Colon (tissue), 2 donors: Measurements from ENCODE around the gene AGTPBP1.
"Not testable (repeated sequence)": the region's sequence is repeated elsewhere in the genome, so short reads cannot be mapped to it uniquely, and the experiment has no call there.

Experiments used
- FAIRE-seq: peaks from 2 replicates; lab custom pipeline; 2012; peaks lifted over from hg19 to GRCh38; lab: Jason Lieb, UNC
- donor health status: control.
- donor health status: control.

Gene AGTPBP1

DNA sequence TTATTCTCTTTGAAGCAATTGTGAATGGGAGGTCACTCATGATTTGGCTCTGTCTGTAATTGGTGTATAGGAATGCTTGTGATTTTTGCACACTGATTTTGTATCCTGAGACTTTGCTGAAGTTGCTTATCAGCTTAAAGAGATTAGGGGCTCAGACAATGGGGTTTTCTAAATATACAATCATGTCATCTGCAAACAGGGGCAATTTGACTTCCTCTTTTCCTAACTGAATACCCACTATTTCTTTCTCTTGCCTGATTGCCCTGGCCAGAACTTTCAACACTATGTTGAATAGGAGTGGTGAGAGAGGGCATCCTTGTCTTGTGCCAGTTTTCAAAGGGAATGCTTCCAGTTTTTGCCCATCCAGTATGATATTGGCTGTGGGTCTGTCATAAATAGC lies 22.3 kb downstream of the AGTPBP1 start:
- not testable (repeated sequence) for FAIRE-seq

DNA sequence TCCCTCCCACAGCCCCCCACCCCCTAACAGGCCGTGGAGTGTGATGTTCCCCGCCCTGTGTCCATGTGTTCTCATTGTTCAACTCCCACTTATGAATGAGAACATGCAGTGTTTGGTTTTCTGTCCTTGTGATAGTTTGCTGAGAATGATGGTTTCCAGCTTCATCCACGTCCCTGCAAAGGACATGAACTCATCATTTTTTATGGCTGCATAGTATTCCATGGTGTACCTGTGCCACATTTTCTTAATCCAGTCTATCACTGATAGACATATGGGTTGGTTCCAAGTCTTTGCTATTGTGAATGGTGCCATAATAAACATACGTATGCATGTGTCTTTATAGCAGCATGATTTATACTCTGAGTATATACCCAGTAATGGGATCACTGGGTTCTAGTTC lies 23.9 kb downstream of the AGTPBP1 start:
- not testable (repeated sequence) for FAIRE-seq

DNA sequence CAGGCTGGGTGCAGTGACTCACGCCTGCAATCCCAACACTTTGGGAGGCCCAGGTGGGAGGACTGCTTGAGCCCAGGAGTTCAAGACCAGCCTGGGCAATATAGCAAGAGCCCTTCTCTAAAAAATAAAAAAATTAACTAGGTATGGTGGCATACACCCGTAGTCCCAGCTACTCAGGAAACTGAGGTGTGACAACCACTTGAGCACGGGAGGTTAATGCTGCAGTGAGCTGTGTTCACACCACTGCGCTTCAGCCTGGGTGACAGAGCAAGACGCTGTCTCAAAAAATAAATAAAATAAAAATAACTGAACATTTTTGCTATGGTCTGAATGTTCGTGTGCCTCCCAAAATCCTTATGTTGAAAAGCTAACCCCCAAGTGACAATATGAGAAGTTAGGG lies 24.5 kb downstream of the AGTPBP1 start:
- no peak for FAIRE-seq

DNA sequence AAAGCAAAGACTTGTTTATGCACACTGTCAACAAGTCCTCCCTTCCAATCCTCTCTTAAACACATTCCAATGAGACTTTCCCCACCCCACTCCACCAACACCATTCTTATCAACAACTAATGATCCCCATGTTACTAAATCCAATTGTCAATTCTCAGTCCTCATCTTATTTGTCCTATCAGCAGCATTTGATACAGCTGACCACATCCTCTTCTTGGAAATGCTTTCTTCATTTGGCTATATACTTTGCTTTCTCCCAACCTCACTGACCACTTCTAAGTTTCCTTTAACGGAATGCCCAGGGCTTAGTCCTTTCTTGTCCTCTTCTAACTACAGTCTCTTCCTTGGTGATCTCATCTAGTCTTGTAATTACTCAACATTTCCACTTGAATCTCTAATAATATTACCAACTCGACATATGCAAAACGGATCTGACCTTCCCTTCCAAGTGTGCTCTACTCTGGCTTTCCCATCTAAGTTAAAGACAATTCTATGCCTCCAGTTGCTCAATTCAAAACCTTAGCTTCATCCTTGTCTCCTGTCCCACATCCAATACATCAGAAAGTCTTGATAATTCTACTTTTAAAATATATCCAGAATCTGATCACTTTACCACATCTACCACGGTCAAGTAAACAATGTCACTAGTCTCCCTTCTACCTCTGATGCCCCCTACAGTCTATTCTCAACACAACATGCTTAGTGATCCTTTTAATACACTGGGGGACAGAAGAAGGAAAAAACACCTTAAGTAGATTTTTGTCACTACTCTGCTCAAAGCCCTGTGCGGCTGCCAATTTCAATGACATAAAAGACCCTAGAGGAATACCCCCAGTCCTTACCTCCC lies 25.5 kb downstream of the AGTPBP1 start:
- FAIRE-seq: no peak

DNA sequence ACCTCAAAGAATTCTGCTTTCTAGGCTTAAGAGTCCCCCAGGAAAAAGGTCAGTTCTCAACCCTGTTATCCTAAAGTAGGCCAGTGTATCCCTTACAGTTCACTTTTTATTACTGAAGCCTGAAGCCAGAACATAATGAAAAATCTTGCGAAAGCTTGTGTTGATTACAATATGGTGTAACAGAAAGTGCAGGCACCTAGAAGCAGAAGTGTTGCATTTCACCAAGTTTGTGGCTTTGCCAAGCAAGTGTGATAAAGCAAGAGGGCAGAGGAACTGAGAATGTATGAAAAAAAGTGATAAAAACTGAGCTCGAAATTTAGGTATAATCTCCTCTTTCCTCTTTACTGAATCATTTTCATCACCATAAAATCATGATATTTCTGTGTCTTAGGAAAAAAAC lies 26.2 kb downstream of the AGTPBP1 start:
- no peak for FAIRE-seq

DNA sequence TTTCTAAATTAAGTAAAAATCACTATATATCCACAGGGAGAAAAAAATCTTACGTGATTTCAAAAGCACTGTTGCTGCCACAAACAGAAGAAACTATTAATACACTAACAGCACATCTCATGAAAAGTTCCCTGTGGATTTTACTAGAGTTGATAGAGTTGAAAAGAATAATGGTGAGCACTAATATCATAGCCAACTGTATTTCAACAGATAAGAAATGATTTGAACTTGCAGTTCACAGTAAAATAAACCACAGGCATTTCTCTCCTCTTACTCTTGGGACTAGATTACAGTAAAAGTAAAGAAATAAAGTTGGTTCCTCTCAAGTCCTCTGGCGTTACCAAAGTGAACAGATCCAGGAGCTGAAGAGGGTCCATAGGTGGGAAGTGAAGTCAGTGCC lies 27.9 kb downstream of the AGTPBP1 start:
- no peak for FAIRE-seq

DNA sequence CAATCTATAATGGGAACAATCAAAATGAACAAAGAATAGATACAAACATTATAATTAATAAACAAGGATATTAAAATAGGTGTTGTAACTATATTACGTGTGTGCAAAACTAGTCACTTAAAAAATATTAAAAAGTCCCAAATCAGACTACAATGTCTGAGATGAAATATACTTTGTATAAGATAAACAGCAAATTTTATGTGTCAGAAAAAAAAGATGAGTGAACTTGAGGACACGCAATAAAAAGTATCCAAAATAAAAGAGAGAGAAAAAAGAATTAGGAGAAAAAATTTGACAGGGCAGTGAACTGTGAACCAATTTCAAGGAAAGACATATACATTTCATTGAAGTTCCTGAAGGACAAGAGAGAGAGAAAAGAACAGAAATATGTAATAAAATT lies 37.0 kb downstream of the AGTPBP1 start:
- FAIRE-seq: no peak

DNA sequence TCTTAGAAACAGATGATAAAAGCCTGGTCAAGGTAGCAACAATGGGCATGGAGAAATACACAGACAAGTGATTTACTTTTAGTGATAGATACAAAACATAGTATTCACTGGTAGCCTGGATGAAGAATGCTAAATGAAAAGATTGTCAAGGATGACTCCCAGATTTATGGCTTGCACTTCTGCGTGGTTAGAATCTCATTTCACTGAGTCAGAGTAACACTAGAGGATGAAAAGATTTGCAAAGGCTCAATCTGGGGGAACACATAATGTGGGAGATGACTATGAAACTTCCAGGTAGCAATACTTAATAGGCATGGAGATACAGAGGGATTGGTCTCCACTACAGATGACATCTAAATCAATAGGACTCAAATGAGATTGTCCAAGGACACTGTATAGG lies 38.4 kb downstream of the AGTPBP1 start:
- FAIRE-seq: no peak

DNA sequence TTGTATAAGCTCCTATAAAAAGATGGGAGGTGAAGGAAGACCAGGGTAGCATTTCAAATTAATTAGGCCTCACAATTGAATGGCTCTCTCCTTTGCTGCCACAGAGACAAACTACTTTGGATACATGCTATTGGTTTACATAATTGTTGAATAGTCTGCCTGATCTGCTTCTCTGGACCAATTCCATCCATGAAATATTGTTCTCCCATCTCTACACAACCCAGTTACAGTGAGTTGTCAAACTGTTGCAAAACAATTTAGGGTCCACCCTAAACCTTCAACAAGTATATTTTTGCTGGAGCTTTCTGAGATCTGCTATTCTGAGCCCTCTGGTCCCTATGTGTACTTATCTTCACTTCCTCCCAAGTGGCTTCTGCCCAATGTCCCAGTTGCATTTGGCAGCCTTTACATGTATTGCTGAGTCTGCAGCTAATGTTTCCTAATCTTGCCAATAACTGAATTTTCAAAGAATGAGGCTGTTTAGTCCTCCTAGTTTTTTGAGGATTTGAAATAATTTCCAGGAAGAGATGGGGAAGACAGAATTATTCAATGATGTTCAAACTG lies 38.9 kb downstream of the AGTPBP1 start:
- FAIRE-seq: no peak

DNA sequence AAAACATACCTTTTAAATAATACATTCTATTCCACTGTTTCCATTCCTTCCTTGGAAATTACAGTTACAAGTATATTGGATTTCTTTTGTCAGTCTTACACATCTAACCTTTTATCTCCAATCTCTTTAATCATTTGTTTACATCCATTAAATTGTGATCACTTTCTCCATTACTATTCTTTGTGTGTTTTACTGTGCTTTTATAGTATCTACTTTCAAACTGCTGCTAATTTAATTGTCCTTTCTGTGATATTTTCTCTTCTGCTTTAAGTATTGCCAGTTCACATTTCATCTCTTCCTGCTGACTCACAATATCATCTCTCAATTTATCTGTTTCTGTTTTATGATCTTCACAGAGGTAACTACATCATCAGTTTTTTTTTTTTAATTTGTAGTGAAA lies 39.6 kb downstream of the AGTPBP1 start:
- no peak for FAIRE-seq

DNA sequence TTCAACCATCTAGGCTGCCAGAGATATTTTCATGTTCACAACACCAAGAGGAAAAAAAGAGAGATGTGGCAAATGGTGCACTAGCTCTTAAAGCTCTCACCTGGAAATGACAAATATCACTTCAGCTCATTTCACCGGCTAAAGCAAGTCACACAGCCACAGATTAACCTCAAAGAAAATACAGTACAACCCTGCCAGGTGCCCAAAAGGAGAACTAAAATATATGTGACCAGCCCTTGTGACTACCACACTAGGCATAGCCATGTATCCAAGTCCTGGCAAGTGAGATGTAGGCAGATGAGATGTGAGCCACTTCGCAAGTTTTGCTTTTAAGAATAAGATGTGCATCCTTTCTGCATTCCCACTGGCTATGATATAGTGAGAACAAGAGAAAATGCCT lies 41.4 kb downstream of the AGTPBP1 start:
- FAIRE-seq: no peak

DNA sequence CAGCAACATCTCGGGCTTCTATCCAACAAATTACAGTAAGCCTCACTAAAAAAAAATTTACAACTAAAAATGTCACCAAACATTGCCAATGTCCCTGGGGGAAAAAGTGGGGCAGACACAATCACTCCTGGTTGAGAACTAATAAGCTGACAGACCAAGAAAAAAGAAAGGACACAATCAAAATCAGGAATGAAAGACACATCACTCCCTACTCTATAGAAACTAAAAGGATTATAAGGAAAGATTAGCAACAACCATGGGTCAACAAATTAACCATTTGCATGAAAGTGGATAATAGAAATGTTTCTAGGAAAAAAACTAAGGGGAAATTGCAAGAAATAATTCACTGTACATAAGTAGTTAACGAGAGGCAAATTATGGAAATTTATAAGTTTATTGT lies 53.4 kb downstream of the AGTPBP1 start:
- FAIRE-seq: no peak

DNA sequence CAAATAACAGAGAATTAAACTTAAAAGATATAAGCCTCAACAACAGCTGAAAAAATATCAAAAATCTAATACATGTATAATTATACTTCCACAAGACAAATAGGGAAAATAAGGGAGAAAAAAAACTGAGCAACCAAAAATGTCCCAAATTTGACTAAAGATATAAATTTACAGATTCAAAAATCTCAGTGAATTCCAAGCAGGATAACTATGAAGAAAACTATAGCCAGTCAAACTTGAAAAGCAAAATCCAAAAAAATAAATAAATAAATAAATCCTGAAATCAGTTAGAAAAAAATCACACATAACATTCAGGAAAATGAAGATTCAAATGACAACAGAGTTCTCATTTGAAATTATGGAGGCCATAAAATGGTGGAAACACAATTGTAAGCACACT lies 56.7 kb downstream of the AGTPBP1 start:
- no peak for FAIRE-seq

DNA sequence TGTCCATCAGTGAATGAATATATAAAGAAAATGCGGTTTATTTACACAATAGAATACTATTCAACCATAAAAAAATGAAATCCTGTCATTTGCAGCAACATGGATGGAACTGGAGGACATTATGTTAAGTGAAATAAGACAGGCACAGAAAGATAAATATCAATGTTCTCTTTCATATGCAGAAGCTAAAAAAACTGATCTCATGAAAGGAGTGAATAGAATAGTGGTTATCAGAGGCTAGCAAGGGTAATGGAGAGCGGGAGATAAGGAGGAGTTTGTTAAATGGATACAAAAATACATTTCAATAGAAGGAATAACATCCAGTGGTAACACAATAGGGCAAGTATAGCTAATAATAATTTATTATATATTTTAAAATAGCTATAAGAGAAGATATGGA lies 65.0 kb downstream of the AGTPBP1 start:
- peak; percentile 14 for FAIRE-seq

DNA sequence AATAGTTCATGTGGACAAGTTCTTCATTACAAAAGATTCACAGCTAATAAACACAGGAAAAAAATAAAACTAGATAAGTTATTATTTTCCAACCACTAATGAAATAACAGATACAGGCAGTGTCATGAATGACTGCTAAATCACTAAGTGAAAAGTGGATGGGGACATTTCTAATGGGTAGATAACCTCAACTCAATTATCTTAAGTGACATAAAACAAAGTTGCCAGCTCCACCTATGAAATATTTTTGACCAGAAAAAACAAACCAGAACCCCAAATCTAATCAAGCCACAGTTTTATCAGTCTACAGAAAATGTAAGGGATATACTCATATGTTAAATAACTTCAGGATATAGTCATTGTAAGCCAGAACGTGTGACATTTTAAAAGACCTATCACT lies 74.4 kb downstream of the AGTPBP1 start:
- FAIRE-seq: no peak

DNA sequence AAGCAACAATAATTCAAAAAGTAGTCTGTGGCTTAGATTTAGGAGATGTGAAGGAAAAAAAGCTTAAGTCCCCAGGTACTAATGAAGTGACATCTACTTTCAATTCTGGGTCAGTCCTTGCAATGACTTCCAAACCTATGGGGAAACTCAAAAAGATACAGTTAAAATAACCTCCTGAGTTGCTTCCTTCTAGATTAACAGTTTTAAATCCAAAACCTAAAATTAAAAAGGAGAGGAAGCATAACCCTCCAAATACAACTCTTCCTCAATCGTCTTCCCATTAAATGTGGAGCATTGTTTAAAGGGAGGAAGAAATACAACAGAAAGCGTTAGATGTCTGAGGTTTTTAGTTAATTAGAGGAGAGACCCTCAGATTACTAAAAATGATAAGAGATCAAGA lies 75.7 kb downstream of the AGTPBP1 start:
- FAIRE-seq: no peak

DNA sequence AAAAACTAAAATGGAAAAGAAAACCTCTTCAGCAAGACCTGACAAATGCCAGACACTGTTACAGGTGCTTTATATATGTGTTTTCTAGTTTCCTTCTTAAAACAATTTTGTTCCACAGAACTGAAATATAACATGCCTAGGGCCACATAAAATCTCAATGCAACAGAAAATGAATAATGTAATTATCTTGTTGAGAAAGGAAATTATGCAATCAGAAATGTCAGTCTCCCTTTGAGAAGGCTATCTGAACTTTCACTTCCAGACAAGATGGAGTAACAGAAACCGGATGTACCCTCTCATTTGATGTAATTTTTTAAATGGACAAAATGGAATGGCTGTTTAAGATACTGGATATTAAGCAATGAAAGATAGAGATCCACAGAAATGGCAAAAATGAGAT lies 79.2 kb downstream of the AGTPBP1 start:
- FAIRE-seq: no peak

DNA sequence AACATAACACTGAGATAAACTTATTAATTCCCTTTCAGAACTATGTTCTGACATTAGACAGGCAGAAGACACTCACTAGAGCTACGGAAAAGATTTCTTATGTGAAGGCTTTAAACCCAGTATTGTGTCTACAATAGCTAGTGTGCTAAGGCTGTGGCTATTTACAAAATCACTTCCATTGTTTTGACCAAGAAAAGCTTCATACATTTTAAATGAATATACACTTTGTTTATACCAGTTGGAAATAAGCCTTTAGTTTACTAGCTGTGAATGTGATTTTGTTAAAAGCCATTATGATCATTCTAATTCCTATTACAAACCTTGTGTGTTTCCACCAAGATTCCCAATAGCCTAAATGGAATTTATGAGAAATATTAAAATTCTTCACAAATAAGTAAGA lies 83.0 kb downstream of the AGTPBP1 start:
- no peak for FAIRE-seq

DNA sequence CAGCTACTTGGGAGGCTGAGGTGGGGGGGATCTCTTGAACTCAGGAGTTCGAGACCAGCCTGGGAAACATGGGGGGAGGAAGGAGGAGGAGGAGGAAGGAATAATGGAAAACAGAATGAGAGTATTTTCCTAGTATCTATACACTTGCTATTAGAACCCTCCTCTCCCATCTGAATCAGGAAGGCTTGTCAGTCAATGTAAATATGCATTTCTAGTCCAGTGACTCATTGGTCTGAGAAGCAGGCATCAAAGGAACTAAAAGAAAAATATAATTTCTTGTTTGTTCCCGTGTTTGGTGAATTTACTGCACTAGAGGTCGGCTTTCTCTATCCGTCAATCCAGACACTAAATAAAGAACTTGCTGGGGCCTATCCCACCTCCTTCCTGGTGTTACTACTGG lies 88.6 kb downstream of the AGTPBP1 start:
- FAIRE-seq: no peak

DNA sequence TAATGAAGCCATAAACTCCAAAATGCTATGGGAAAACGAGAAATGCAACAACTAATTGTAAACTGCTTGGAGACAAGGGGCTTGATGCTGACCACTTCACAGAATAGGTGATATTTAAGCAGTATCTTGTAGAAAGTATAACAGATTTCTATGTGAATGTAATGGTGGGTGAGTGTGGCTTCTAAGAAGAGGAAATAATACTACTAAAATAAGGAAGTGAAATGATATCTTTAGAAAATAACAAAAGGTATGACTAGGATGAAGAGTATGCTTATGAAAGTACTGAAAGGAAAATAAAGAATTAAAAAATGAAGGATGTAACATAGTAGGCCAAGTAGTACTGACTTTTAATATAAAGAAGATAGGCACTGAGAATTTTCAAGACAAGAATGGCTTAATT lies 94.2 kb downstream of the AGTPBP1 start:
- no peak for FAIRE-seq

DNA sequence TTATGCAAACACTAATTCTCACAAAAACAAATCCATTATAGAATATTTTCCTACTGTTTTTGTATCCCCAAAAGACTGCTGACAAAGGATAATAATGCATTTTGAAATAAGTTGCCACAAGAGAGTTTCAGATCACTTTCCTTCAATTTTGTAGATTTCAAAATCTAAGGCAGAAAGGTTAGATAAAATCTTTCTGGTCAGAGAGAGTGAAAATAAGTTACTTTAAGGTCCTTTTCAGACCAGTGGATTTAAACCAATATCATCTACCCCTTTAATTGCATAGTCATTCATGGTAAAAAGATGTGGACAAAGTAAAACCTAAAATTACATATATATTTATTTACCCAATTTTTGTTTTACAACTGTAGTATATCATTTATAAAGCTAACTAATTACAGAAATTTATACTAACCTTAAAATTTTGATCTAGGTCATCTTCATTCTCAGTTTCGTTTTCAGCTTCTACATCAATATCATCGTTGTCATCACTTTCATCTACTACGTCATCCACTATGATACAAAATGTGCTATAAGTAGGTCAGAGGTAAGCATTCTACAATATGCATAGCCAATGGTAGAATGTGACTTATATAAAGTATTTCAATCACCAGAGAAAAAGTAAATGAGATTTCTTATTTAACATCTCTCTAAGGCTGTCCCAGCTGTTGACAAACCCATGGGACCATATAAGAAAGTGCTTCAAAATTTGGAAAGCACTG lies 95.7 kb downstream of the AGTPBP1 start:
- peak; percentile 49 for FAIRE-seq

DNA sequence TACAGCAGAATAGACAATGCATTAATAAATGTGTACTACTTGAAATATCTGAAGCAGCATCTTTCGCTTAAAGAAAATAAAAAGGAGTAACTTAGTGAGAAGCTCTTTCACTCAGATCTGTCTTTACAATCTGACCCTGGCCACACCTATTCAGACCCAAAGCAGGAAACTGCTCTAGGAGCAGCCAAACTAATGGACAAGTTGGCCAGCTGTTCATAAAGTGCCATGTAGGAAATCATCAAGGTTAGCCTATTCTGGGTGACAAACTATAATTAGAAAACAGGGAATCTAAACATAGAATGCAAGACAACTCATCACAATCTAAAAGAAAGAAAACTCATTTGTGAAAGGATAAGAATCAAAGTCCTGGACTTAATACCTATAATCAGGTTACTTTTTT lies 101.3 kb downstream of the AGTPBP1 start:
- FAIRE-seq: no peak

DNA sequence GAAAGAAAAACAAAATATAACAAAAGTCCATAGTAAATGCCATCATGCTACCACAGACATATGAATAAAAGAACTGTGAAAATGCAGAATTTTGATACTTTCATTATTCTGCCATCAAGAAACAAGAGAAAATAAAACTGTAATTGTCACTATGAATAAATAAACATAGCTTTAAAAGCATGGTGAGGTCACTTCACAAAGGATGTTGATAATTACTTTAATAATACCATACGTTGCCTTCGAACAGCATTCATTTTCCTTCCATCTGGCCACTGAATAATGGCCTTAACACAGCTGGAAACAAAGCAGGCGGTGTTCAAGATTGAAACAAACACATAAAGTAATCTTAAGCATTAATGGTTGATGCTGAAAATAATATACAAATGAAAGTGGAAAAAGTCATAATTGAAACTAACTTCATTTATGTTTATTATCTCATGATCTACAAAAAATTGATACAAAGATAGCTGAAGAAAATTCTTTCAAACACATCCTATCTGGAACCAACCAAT lies 102.0 kb downstream of the AGTPBP1 start:
- FAIRE-seq: no peak
